GM19351 (cell line): Measurements from ENCODE around the gene PPIB.
A peak's percentile ranks its signal among the peaks of the same experiment; 100 is the strongest.

Source experiments
- ATAC-seq: cut with Tn5 transposase; IDR thresholded peaks from one replicate; pipeline ENCODE4 v1.9.1; 2021; ENCODE audit warnings: mild to moderate bottlenecking, moderate library complexity; ENCODE audit not compliant: unreplicated experiment

PPIB gene

DNA sequence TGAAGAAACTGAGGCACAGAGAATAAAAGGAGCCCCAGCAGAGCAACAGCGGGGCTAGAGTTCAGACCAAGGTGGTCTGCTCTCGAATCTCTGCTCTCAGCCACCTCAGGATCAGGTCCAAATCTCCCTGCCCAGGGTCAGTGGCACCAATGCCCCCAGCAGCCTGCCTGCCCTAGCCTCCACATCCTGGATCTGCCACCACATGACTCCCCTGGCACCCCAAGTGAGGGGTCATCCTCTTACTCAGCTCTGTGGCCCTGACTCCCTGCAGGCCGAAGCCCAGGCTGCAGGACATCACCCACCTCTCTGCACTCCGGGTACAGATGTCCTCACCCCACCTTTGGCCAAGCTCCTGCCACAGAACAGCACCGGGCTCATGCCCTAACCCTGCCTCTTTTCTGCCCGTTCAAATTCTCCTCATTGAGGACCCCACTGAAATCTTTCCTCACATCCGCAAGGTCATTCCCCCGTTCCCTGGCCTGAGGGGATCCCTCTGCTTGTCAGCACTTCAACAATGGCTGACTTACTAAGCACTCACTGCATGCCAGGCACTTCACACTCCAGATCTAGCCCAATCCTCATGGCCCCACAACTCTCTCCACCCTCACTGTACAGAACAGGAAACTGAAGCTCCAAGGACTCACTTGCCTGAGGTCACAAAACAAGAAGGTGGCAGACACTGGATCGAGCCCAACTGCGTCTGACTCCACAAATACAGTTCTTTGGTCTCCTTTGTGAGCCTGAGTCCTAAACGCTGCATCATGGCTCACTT, 4.3 kb downstream of the PPIB start:
- no peak for ATAC-seq

- ATAC-seq, result no peak
These were observed 5.2 kb downstream of the PPIB start for GRCh38 chr15:64157599-64158125.

GRCh38 chr15:64156652-64157331, 6.0 kb downstream of the PPIB start:
- no peak for ATAC-seq

GRCh38 chr15:64155802-64156651, 6.8 kb downstream of the PPIB start:
- no peak for ATAC-seq

- peak; percentile 56 for ATAC-seq
These were observed 9.1 kb downstream of the PPIB start for GRCh38 chr15:64153480-64154367.

- peak; percentile 25 for ATAC-seq
These were observed 10.1 kb downstream of the PPIB start for GRCh38 chr15:64152507-64153387.

- no peak for ATAC-seq
These were observed 10.9 kb downstream of the PPIB start, which contains the start of gene SNX22 for GRCh38 chr15:64151727-64152506. Gene SNX22, plus strand, starts transcription at chr15:64151731. Its CDS starts 45 bp downstream, at chr15:64151776.

DNA sequence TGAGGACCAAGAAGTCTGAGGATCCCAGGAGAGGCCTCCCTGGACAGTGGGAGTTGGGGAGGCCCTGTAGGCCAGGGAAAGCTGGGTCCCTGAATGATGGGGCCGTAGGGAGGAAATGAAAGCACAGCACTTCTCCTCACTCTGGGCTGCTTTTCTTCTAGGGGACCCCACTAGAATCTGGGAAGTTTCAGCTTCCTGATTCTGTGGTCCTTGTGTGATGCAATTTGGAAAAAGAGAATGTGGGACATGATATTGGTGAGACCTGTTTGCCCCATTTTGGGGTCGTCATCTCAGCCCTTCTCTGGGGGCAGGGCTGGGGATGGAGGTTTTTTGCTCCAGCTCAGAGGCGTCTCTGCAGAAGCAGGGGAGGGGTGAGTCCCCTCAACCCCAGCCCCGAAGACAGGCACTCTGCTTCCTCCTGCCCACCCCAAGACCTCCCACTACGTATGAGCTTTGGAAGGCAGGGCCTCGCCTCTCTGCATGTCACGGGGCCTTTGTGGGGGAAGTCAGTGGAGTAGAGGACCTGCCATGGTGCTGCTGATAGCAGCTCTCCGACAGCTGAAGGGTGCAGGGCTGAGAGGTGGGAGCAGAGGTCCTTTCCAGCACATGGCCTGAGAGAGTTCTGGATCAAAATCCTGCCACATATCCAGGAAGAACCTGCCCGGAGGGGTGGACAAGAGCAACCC, 12.8 kb downstream of the PPIB start:
- ATAC-seq, result no peak

DNA sequence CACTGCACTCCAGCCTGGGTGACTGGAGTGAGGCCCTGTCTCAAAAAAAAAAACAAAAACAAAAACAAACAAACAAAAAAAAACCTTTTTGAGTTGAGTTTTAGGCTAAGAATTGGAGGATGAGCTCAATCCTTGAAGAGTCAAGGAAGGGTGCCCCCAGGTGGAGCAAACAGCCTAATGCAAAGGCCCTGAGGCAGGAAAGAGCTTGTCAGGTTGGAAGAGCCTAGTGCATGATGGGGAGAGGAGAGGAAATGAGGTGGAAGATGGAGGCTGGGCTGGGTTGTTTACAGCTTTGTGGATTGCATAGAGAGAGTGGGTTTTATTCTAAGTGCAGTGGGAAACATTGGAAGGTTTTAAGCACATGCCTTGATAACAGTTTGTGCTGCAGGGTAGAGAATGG, 13.4 kb downstream of the PPIB start:
- no peak for ATAC-seq

GRCh38 chr15:64148581-64148980, 14.2 kb downstream of the PPIB start:
- no peak for ATAC-seq

DNA sequence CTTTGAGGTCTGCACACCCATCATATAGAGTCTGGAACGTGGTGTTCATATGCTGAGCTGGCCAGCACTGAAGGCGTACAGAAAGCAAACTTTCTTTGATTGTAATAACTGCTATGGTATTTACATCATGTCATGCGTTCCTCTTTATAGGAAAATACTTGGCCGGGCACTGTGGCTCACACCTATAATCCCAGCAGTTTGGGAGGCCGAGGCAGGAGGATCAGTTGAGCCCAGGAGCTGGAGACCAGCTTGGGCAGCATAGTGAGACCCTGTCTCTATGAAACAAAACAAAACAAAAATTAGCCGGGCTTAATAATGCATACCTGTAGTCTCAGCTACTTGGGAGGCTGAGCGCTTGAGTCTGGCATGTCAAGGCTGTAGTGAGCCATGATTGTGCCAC, 14.7 kb downstream of the PPIB start:
- no peak for ATAC-seq

DNA sequence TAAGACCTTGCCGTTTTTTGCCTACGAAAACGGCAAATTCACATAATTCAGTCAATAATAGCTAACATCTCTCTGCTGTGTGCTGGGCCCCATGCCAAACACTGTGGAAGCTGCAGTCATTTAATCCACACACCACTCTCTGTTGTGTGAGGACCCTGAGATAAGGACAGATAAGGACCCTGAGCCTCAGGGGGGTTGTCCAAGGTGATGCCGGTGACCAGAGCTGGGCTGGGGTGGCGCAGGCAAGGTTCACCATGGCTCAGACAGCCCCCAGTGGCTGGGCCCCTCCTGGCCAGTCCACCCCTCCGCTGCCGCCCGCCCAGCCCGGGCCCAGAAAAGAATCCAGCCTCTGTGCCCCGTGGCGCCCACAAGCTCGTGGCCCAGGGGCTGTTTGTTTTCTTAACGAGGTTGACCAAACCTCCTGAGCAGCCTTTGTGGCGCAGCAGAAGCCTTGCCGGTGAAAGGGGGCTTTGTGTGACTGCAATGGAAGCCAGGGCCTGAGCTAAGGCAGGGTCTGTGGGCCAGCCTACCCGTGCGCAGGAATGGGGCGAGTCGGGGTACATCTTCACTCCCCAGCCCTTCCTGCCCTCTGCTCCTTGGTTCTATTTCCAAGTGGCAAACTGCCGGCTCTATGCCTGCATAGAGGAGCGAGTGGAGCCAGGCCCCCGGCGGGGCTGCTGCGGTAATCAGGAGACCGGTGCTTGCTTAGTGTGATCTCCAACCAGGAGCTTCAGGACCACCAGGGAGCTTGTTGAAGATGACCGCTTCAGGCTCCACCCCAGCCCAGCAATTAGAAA, 15.7 kb downstream of the PPIB start:
- no peak for ATAC-seq

- ATAC-seq, result no peak
These were observed 16.3 kb downstream of the PPIB start for GRCh38 chr15:64146520-64146884.

- no peak for ATAC-seq
These were observed 16.8 kb downstream of the PPIB start for GRCh38 chr15:64146041-64146440.

DNA sequence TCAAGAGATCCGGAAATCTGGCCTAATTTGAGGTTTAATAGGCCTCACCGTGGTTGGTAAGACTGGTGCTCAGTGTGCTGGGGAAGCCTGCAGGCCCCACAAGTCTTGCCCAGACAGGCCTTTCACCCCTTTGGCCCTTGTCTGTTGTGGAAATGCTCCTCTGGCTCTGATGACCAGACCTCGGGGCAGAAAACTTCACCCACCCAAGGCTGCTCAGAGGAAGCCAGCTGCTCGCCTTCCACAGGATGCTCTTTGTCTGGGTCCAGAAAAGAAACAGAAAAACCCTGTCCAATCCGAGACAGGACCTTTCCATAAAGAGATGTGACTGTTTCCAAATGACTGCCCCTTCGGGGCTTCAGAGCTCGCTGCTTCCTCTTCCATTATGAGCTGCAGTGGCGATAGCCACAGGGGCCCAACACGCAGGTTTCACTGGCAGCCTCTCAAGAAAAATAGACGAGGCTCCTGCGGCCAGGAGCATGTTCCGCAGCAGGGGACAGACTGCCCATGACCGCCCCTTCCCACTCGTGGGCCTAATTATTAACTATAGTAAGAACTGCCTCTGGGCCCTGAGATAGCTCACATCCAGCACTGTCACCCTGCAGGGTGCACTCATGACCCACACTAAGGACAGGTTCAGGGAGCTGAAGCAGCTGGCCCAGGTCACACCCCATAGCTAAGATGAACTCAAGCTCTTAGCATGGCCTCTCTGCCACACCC, 18.1 kb downstream of the PPIB start:
- peak; percentile 76 for ATAC-seq

DNA sequence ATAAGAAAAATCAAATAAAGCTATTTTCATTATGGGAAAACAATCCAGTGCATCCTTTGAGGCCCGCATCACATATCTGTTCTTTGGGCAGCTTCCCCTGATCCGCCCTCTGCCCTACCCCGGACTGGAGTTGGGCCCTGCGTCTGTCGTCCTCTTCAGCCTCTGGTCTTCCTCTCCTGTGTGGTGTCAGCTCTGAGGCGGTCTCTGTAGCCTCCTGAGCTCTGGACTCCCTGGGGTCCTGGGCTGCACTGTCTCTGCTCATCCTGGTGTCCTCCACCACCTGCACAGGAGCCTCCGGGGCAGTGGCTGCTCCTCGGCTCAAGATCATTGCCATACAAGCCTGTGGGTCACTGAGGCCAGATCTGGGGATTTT, 18.6 kb downstream of the PPIB start:
- ATAC-seq, result no peak

DNA sequence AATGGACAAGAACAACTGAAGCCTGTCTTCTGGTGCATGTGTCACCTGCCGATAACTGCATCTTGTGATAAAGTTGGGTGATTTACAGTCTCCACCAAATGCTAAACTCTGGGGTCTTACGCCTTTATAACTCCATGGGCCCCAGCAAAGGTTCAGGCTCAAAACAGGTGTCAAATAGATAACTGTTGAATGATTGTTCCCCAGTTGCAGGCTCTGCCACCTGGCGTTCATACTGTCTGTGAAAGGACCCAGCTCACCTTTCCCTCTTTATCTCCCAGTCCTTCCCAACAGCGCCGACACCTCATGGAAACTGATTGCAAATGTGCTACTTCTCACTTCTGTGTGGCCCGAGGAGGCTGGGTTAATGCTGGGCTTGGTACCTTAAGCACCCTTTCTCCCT, 19.5 kb downstream of the PPIB start:
- no peak for ATAC-seq
